Measurements from ENCODE around the gene APBB2.

DNA sequence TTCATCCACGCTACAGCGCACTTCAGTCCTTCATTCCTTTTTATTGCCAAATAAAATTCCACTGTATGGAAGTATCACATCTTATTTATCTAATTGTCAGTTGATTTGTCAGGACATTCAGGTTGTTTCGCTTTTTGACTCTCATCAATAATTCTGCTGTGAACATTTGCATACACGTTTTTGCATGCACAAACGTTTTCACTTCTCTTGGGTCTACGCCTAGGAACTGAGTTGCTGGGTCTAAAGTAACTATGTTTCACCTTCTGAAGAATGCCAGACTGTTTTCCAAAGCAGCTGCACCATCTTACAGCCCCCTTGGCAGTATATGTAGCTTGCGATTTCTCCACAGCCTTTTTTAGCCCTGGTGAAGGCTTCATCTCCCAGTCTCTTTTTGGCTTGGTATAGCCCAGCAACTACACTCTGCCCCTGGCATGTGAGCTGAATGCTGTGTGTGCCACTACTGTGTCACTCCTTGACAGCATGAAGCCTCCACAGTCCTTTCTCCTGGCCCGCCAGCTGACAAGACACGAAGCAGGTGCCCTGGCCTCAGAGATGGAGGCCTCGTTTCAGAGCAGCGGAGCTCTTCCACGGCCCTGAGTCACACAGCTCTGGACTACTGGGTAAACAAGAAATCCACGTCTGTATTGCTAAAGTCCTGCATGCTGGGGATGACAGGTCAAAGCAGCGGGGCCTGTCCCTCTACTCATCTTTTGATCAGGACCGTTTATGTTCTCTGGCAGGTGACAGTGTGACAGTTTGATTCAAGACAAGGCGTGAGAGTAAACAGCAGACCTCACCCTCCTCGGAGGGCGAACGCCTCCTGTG is 389.1 kb downstream of the APBB2 start:
- TF ChIP-seq, protein P1, sequence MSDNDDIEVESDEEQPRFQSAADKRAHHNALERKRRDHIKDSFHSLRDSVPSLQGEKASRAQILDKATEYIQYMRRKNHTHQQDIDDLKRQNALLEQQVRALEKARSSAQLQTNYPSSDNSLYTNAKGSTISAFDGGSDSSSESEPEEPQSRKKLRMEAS (IDR thresholded peaks at IDR 0.05): no peak
- TF ChIP-seq, protein P2, sequence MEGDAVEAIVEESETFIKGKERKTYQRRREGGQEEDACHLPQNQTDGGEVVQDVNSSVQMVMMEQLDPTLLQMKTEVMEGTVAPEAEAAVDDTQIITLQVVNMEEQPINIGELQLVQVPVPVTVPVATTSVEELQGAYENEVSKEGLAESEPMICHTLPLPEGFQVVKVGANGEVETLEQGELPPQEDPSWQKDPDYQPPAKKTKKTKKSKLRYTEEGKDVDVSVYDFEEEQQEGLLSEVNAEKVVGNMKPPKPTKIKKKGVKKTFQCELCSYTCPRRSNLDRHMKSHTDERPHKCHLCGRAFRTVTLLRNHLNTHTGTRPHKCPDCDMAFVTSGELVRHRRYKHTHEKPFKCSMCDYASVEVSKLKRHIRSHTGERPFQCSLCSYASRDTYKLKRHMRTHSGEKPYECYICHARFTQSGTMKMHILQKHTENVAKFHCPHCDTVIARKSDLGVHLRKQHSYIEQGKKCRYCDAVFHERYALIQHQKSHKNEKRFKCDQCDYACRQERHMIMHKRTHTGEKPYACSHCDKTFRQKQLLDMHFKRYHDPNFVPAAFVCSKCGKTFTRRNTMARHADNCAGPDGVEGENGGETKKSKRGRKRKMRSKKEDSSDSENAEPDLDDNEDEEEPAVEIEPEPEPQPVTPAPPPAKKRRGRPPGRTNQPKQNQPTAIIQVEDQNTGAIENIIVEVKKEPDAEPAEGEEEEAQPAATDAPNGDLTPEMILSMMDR (IDR thresholded peaks at IDR 0.05; ENCODE audit: low read depth, low read length, missing input control): no peak
- TF ChIP-seq JUND (IDR thresholded peaks at IDR 0.05) (no peak), HNF4A (conservative IDR thresholded peaks at IDR 0.05) (no peak), YY1 (IDR thresholded peaks at IDR 0.05) (no peak), EGR1 (IDR thresholded peaks at IDR 0.05; ENCODE audit: low read depth in 2 of 2) (no peak), GABPA (IDR thresholded peaks at IDR 0.05 in 1 of 2, conservative IDR thresholded peaks at IDR 0.05 in 1 of 2) (no peak), TAF1 (conservative IDR thresholded peaks at IDR 0.05) (no peak), RAD21 (IDR thresholded peaks at IDR 0.05) (no peak), RXRA (IDR thresholded peaks at IDR 0.05) (no peak), SP1 (IDR thresholded peaks at IDR 0.05) (no peak)
- TF ChIP-seq, protein P3, sequence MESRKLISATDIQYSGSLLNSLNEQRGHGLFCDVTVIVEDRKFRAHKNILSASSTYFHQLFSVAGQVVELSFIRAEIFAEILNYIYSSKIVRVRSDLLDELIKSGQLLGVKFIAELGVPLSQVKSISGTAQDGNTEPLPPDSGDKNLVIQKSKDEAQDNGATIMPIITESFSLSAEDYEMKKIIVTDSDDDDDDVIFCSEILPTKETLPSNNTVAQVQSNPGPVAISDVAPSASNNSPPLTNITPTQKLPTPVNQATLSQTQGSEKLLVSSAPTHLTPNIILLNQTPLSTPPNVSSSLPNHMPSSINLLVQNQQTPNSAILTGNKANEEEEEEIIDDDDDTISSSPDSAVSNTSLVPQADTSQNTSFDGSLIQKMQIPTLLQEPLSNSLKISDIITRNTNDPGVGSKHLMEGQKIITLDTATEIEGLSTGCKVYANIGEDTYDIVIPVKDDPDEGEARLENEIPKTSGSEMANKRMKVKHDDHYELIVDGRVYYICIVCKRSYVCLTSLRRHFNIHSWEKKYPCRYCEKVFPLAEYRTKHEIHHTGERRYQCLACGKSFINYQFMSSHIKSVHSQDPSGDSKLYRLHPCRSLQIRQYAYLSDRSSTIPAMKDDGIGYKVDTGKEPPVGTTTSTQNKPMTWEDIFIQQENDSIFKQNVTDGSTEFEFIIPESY (IDR thresholded peaks at IDR 0.05): no peak
- TF ChIP-seq, protein P4, sequence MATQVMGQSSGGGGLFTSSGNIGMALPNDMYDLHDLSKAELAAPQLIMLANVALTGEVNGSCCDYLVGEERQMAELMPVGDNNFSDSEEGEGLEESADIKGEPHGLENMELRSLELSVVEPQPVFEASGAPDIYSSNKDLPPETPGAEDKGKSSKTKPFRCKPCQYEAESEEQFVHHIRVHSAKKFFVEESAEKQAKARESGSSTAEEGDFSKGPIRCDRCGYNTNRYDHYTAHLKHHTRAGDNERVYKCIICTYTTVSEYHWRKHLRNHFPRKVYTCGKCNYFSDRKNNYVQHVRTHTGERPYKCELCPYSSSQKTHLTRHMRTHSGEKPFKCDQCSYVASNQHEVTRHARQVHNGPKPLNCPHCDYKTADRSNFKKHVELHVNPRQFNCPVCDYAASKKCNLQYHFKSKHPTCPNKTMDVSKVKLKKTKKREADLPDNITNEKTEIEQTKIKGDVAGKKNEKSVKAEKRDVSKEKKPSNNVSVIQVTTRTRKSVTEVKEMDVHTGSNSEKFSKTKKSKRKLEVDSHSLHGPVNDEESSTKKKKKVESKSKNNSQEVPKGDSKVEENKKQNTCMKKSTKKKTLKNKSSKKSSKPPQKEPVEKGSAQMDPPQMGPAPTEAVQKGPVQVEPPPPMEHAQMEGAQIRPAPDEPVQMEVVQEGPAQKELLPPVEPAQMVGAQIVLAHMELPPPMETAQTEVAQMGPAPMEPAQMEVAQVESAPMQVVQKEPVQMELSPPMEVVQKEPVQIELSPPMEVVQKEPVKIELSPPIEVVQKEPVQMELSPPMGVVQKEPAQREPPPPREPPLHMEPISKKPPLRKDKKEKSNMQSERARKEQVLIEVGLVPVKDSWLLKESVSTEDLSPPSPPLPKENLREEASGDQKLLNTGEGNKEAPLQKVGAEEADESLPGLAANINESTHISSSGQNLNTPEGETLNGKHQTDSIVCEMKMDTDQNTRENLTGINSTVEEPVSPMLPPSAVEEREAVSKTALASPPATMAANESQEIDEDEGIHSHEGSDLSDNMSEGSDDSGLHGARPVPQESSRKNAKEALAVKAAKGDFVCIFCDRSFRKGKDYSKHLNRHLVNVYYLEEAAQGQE (IDR thresholded peaks at IDR 0.05): no peak
- TF ChIP-seq, protein P5, sequence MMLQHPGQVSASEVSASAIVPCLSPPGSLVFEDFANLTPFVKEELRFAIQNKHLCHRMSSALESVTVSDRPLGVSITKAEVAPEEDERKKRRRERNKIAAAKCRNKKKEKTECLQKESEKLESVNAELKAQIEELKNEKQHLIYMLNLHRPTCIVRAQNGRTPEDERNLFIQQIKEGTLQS (IDR thresholded peaks at IDR 0.05): no peak

Measured in liver (tissue), 3 donors.